BLaER1 treated with 17β-estradiol and CSF1 and Interleukin-3, amounts not matched to agents 10 nM and 100 nM (cell line): ENCODE results near the gene EGFL8.

ENCODE experiments used
- H3K27ac ChIP-seq, 11 experiments: shearing (Covaris generic); formaldehyde crosslinking; 2 replicates each; pipeline ENCODE4 v1.8.1; 2022
- H3K27me3 ChIP-seq, 11 experiments: shearing (Covaris generic); formaldehyde crosslinking; 2 replicates each; pipeline ENCODE4 v1.8.1; 2022
- H3K36me3 ChIP-seq, 11 experiments: shearing (Covaris generic); formaldehyde crosslinking; 2 replicates each; pipeline ENCODE4 v1.8.1; 2022
- H3K4me1 ChIP-seq, 10 experiments: shearing (Covaris generic); formaldehyde crosslinking; 2 replicates each; pipeline ENCODE4 v1.8.1; 2022
- H3K4me2 ChIP-seq, 11 experiments: shearing (Covaris generic); formaldehyde crosslinking; 2 replicates each; pipeline ENCODE4 v1.8.1; 2022
- H3K4me3 ChIP-seq, 10 experiments: shearing (Covaris generic); formaldehyde crosslinking; 2 replicates each; pipeline ENCODE4 v1.8.1; 2022
- H3K9ac ChIP-seq, 11 experiments: shearing (Covaris generic); formaldehyde crosslinking; 2 replicates each; pipeline ENCODE4 v1.8.1; 2022
- H3K9me3 ChIP-seq, 11 experiments: shearing (Covaris generic); formaldehyde crosslinking; replicated peaks in 1 of 11; 2 replicates each; pipeline ENCODE4 v1.8.1; 2022
- H4K20me1 ChIP-seq, 11 experiments: shearing (Covaris generic); formaldehyde crosslinking; 2 replicates each; pipeline ENCODE4 v1.8.1; 2022
- Cebpa-rat ChIP-seq, 11 experiments: shearing (Covaris generic); IDR thresholded peaks; 2 replicates each; pipeline ENCODE4 v1.8.1; 2022

EGFL8 gene

DNA sequence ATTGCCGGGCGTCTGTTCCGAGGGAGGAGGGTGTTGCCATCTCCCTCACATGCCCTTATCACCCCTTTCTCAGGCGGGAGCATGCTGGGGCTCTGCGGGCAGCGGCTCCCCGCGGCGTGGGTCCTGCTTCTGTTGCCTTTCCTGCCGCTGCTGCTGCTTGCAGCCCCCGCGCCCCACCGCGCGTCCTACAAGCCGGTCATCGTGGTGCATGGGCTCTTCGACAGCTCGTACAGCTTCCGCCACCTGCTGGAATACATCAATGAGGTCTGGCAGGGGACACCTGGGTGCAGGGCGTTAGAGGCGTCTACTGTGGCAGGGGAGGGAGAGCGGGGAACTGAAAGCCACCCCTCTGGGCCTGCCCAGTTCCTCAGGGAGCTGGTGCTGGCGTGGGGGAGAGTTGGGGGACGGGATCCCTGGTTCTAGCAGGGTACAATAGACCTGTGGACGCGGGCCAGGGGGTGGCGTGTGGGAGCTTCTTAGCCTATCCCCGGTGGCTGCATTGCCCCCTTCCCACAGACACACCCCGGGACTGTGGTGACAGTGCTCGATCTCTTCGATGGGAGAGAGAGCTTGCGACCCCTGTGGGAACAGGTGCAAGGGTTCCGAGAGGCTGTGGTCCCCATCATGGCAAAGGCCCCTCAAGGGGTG is 9.8 kb upstream of the EGFL8 start:
- TF ChIP-seq Cebpa-rat (IDR thresholded peaks at IDR 0.05) = no peak
- Histone ChIP-seq H3K9me3 (no peaks in the 10 kb centered on the region), H3K9ac (peak overlapping the region; percentile 77 to 87 (median 82)), H3K27me3 (peaks cover 0 to 4% (median 0%) of the 10 kb centered on the region in 11 experiments; a peak in 3 of 22 replicates), H3K4me2 (peak overlapping the region; percentile 83 to 99 (median 98)), H3K4me3 (peak overlapping the region; percentile 69 to 85 (median 76)), H4K20me1 (no peaks in the 10 kb centered on the region), H3K36me3 (peaks cover 15 to 42% (median 32%) of the 10 kb centered on the region in 11 experiments), H3K27ac (peak overlapping the region; percentile 45 to 86 (median 80); a peak in 20 of 22 replicates), H3K4me1 (peaks cover 11 to 39% (median 31%) of the 10 kb centered on the region in 10 experiments)

DNA sequence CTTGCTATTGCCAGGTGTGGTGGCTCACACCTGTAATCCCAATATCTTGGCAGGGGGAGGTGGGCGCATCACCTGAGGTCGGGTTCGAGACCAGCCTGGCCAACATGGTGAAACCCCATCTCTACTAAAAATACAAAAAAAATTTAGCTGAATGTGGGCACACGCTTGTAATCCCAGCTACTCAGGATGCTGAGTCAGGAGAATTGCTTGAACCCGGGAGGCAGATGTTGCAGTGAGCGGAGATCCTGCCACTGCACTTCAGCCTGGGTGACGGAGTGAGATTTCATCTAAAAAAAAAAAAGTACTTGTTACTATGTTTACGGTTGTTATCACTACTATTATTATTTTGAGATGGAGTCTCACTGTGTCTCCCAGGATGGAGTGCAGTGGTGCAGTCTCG is 7.5 kb upstream of the EGFL8 start:
- no peak overlapping the region for H3K9ac ChIP-seq
- no peak overlapping the region for H3K27ac ChIP-seq
- H3K4me3 ChIP-seq = no peak overlapping the region
- H3K4me1 ChIP-seq = peaks cover 11 to 34% (median 31%) of the 10 kb centered on the region in 10 experiments
- peaks cover 15 to 44% (median 35%) of the 10 kb centered on the region in 11 experiments for H3K36me3 ChIP-seq
- H4K20me1 ChIP-seq = no peaks in the 10 kb centered on the region
- peaks cover 0 to 4% (median 0%) of the 10 kb centered on the region in 11 experiments; a peak in 2 of 22 replicates for H3K27me3 ChIP-seq
- H3K4me2 ChIP-seq = no peak overlapping the region
- no peak for TF ChIP-seq Cebpa-rat (IDR thresholded peaks at IDR 0.05)
- no peaks in the 10 kb centered on the region for H3K9me3 ChIP-seq

DNA sequence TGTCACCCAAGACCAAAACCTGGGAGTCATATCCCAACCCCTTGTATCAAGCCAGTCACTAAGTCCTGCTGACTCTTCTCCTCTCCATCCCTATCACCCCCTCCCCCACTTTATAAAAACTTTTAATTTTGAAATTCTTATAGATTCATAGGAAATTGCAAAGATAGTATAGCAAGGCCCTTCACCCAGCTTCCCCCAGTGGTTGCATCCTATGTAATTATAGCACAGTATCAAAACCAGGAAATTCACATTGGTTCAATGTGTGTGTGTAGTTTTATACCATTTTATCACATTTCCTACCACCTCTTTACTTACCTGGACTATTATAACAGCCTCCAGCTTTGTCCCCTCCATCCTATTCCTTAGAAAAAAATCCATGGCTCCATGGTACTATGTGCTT is 6.3 kb upstream of the EGFL8 start:
- H3K9ac ChIP-seq = peak overlapping the region in 1 of 11 experiments; percentile 33; a peak in 1 of 22 replicates
- H4K20me1 ChIP-seq = no peaks in the 10 kb centered on the region
- H3K27ac ChIP-seq = no peak overlapping the region
- no peak overlapping the region for H3K4me2 ChIP-seq
- no peaks in the 10 kb centered on the region for H3K27me3 ChIP-seq
- peaks cover 18 to 56% (median 43%) of the 10 kb centered on the region in 11 experiments for H3K36me3 ChIP-seq
- TF ChIP-seq Cebpa-rat (IDR thresholded peaks at IDR 0.05) = no peak
- no peak overlapping the region for H3K4me3 ChIP-seq
- H3K4me1 ChIP-seq = peaks cover 11 to 23% (median 20%) of the 10 kb centered on the region in 10 experiments
- H3K9me3 ChIP-seq = no peaks in the 10 kb centered on the region

DNA sequence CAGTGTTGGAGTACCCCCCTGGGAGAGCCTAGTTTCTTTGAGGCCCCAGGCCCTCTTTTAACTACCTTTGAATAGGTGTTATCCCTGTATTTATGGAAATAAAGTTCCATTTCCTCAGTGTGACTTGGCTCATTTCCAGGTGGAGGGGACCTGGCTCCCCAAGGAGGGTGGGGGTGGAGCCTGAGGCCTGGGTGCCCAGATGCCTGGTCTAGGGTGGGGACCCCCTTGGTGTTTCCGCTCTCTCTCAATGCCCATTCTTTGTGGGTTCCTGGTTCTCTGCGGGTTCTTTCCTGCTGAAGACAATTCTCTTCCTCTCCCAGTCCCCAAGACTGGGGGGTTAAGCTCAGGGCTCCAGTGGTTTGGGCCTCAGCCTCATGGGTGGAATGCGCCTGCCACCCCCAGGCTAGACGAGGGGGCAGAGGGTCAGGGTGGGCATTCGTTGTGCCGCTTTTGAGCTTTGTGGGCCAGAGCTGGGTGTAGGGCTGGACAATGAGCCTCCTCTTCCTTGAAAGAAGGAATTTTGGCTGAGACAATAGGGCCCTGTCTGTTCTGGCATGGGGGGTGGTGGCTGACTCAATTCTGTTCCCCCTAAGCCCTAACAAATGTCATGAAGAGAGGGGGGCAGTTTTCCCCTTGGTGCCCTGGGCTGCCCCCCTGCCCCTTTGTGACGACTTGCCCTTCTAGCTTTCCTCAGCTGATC is 686 bp upstream of the EGFL8 start:
- Histone ChIP-seq H3K9ac (0 out of 22 replicates have a peak overlapping the region, but pooled peaks of 1 of the 11 experiments have one; percentile 5), H3K27ac (no peak overlapping the region)

DNA sequence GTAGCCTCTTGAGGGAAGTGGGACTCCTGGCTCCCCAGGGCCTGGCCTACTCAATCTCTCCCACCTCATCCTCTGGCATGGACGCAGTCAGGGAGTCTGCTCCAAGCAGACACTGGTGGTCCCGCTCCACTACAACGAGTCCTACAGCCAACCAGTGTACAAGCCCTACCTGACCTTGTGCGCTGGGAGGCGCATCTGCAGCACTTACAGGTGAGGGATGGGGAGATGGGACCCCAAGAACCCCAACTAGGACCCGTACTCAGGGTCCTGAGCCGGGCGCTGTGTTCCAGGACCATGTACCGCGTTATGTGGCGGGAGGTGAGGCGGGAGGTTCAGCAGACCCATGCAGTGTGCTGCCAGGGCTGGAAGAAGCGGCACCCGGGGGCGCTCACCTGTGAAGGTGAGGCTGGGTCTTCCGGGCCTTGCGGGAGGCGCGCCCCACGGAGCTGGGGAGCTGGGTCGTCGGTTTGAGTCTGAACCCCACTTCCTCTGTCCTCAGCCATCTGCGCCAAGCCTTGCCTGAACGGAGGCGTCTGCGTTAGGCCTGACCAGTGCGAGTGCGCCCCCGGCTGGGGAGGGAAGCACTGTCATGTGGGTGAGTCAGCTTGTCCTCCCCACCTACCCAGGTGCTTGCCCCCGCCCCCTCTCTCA is 2.1 kb downstream of the EGFL8 start:
- no peak overlapping the region for H3K4me3 ChIP-seq
- TF ChIP-seq Cebpa-rat (IDR thresholded peaks at IDR 0.05) = no peak
- H3K4me2 ChIP-seq = no peak overlapping the region
- no peak overlapping the region for H3K9ac ChIP-seq
- no peaks in the 10 kb centered on the region for H3K9me3 ChIP-seq
- H3K4me1 ChIP-seq = peaks cover 0 to 16% (median 8%) of the 10 kb centered on the region in 10 experiments; a peak in 9 of 20 replicates
- peaks cover 0 to 29% (median 0%) of the 10 kb centered on the region in 11 experiments; a peak in 1 of 22 replicates for H4K20me1 ChIP-seq
- peaks cover 55 to 92% (median 76%) of the 10 kb centered on the region in 11 experiments for H3K36me3 ChIP-seq
- no peak overlapping the region for H3K27ac ChIP-seq
- no peaks in the 10 kb centered on the region for H3K27me3 ChIP-seq

More for the DNA sequence above, 686 bp upstream of the EGFL8 start:
- Histone ChIP-seq H3K36me3 (peaks cover 30 to 74% (median 53%) of the 10 kb centered on the region in 11 experiments), H3K9me3 (no peaks in the 10 kb centered on the region), H3K4me3 (no peak overlapping the region), H3K27me3 (no peaks in the 10 kb centered on the region), H3K4me1 (peaks cover 0 to 12% (median 7%) of the 10 kb centered on the region in 10 experiments; a peak in 8 of 20 replicates), H4K20me1 (peaks cover 0 to 28% (median 0%) of the 10 kb centered on the region in 11 experiments; a peak in 1 of 22 replicates), H3K4me2 (no peak overlapping the region)
- TF ChIP-seq Cebpa-rat (IDR thresholded peaks at IDR 0.05) = no peak

DNA sequence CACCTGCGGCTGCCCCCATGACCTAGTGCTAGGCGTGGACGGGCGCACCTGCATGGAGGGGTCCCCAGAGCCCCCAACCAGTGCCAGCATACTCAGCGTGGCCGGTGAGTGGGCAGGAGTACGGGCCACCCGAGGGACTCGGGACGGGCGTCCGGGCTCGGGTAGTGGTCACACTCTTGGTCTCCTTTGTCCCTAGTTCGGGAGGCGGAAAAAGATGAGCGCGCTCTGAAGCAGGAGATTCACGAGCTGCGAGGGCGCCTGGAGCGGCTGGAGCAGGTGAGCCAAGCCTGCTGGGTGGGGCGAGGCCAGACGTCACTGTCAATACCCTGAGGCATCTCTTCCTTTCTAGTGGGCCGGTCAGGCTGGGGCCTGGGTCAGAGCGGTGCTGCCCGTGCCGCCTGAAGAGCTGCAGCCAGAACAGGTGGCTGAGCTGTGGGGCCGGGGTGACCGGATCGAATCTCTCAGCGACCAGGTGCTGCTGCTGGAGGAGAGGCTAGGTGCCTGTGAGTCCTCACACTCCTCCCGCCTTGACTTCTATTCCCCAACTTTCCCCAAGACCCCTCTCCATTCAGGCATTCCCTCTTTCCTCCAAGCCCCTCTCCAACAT is 2.9 kb downstream of the EGFL8 start:
- H3K9me3 ChIP-seq = no peaks in the 10 kb centered on the region
- H3K27ac ChIP-seq = no peak overlapping the region
- no peak for TF ChIP-seq Cebpa-rat (IDR thresholded peaks at IDR 0.05)
- no peak overlapping the region for H3K4me3 ChIP-seq
- no peaks in the 10 kb centered on the region for H3K27me3 ChIP-seq
- H3K9ac ChIP-seq = no peak overlapping the region
- H3K4me2 ChIP-seq = no peak overlapping the region
- peaks cover 0 to 29% (median 0%) of the 10 kb centered on the region in 11 experiments; a peak in 1 of 22 replicates for H4K20me1 ChIP-seq
- peaks cover 55 to 90% (median 72%) of the 10 kb centered on the region in 11 experiments for H3K36me3 ChIP-seq
- peaks cover 0 to 16% (median 9%) of the 10 kb centered on the region in 10 experiments; a peak in 13 of 20 replicates for H3K4me1 ChIP-seq

DNA sequence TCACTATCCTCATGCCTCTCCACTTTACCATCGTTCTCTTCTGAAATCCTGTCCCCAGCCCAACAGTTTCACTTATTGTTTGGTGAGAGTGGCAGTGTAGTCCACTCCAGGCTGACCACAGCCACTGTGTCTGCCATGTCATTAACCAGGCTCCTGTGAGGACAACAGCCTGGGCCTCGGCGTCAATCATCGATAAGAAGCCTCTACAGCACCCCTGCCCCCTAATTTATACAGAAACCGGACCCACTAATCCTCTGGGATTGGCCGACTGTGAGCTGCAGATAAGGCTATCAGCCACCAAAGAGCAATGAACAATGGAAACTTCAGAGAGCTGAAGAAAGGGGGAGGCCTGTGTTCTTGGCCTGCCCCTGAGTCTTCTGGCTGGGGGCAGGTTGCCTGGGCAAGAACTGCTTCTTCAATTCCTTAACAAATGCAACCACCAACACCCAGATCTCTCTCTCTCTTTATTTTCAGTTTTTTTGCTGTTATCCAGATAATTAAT is 3.4 kb downstream of the EGFL8 start:
- Histone ChIP-seq H3K9ac (peak overlapping the region in 2 of 11 experiments; percentile 17 to 39; a peak in 2 of 22 replicates), H3K27ac (no peak overlapping the region; a peak in 1 of 22 replicates), H3K4me2 (peak overlapping the region in 3 of 11 experiments; percentile 6 to 41 (median 21); a peak in 2 of 22 replicates), H3K4me1 (peaks cover 5 to 20% (median 12%) of the 10 kb centered on the region in 10 experiments; a peak in 19 of 20 replicates), H3K4me3 (no peak overlapping the region), H4K20me1 (peaks cover 0 to 29% (median 0%) of the 10 kb centered on the region in 11 experiments; a peak in 2 of 22 replicates), H3K9me3 (no peaks in the 10 kb centered on the region), H3K27me3 (no peaks in the 10 kb centered on the region), H3K36me3 (peaks cover 54 to 85% (median 66%) of the 10 kb centered on the region in 11 experiments)
- TF ChIP-seq Cebpa-rat (IDR thresholded peaks at IDR 0.05) = no peak

DNA sequence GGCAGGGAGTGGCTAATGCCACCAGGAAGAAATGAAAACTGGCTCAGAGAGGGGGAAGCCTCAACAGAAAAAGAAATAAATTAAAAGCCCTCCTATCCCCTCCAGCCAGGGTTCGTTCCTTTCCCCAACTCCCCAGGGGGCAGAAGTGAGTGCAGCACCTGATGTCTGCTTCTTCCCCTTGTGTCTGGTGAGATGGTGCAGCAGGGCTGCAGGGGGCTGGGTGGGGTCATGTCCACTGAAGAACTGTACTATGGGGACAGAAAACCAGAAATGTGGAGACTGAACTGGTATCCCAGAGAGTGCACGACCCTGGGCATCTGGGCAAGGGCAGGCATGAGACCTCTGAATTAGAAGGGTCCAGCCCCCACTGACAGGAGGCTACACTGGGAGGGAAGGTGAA is 4.0 kb downstream of the EGFL8 start:
- Histone ChIP-seq H3K4me2 (peak overlapping the region in 3 of 11 experiments; percentile 6 to 41 (median 21); a peak in 3 of 22 replicates), H3K27me3 (no peaks in the 10 kb centered on the region), H4K20me1 (peaks cover 0 to 29% (median 0%) of the 10 kb centered on the region in 11 experiments; a peak in 2 of 22 replicates), H3K4me3 (no peak overlapping the region), H3K9me3 (no peaks in the 10 kb centered on the region), H3K36me3 (peaks cover 53 to 79% (median 61%) of the 10 kb centered on the region in 11 experiments), H3K9ac (peak overlapping the region in 2 of 11 experiments; percentile 17 to 39; a peak in 2 of 22 replicates), H3K27ac (no peak overlapping the region), H3K4me1 (peaks cover 10 to 26% (median 18%) of the 10 kb centered on the region in 10 experiments)
- TF ChIP-seq Cebpa-rat (IDR thresholded peaks at IDR 0.05) = no peak
